ENCODE results near the gene TNS3. TPM values are rescaled to one million over a fixed set of nuclear protein-coding genes. Genes with fewer than 3 reads are reported as not detected.
A peak's percentile ranks its signal among the peaks of the same experiment; 100 is the strongest.

TNS3 gene
- total and polyA plus RNA-seq, 2 of the 13 experiments (the other 11 are each of a cell fraction or from before 2014, with no cell fraction given) = 52.9 to 55.7 TPM

- no peak for TF ChIP-seq HNF1A (IDR thresholded peaks at IDR 0.05; ENCODE audit: low read depth)
- peak; percentile 17 for TF ChIP-seq HNF1A (CRISPR knock-in tag; IDR thresholded peaks at IDR 0.05; ENCODE audit: borderline replicate concordance)
- TF ChIP-seq ZFP37 (CRISPR knock-in tag; IDR thresholded peaks at IDR 0.05; ENCODE audit: borderline replicate concordance) = 0 out of 2 replicates have a peak, but pooled peaks have one; percentile 26
- TF ChIP-seq ATF7-NPFF (CRISPR knock-in tag; IDR thresholded peaks at IDR 0.05; ENCODE audit: low read depth) = peak; percentile 5; the same call in 1 of the 2 replicates
Measured at GRCh38 chr7:47572939-47573757, 8.8 kb downstream of the TNS3 start (continued).

GRCh38 chr7:47572094-47572445 lies 9.8 kb downstream of the TNS3 start:
- in situ Hi-C loops (cut with HindIII; ENCODE audit: extremely low pct_ligation_motif_present, low pct_unique_long_range_greater_than_20kb) (no loop called here), intact Hi-C loops (cut with micrococcal nuclease; ENCODE audit: unreplicated experiment) (loop anchor here (5.0 kb wide), 1 partner anchor 160 kb away; no protein-coding TSS in a partner anchor)
- no peak for FAIRE-seq
- no peaks in the 10 kb centered on the region for H3K27me3 ChIP-seq (ENCODE audit: control insufficient read depth in 1 of 2, insufficient read depth in 2 of 2, low read length in 2 of 2)
- peaks cover 13% of the 10 kb centered on the region for H4K20me1 ChIP-seq (ENCODE audit: insufficient read depth, low read length)
- H3K36me3 ChIP-seq (replicated peaks in 1 of 2; ENCODE audit: control insufficient read depth in 1 of 2, insufficient read depth in 2 of 2, low read length in 2 of 2) = peaks cover 6 to 20% of the 10 kb centered on the region in 2 experiments; a peak in 4 of 5 replicates
- peak overlapping the region; percentile 83 for H3K4me2 ChIP-seq (ENCODE audit: low read depth, low read length)
- peaks cover 81% of the 10 kb centered on the region for H3K79me2 ChIP-seq (ENCODE audit: insufficient read depth, low read length)
- peak overlapping the region; percentile 5 to 65 (median 43); a peak in 5 of 6 replicates for H3K4me3 ChIP-seq (replicated peaks in 1 of 3; ENCODE audit: insufficient read depth in 1 of 3, low read depth in 2 of 3, low read length in 3 of 3)
- POLR2A ChIA-PET = interaction anchor here (0.8 to 2.1 kb wide), 21 partner anchors 8 to 215 kb away, joined by 3 to 19 read pairs (median 7); no protein-coding TSS in a partner anchor
- H3K4me1 ChIP-seq (ENCODE audit: insufficient read depth, low read length) = peaks cover 81% of the 10 kb centered on the region
- ATAC-seq = no peak
- H3K9ac ChIP-seq (ENCODE audit: insufficient read depth, low read depth, low read length) = peak overlapping the region; percentile 55
- BruUV-seq (replicated peaks) = no TSS peak
- 51% methylated on average over 11 of the region's 14 CpGs for WGBS (ENCODE audit: low lambda C conversion rate)
- no peaks in the 10 kb centered on the region for H3K9me3 ChIP-seq (ENCODE audit: low read length)
- peak overlapping the region; percentile 80 for H3K27ac ChIP-seq (ENCODE audit: extremely low read length, insufficient read depth, low read length)
- CTCF ChIA-PET (ENCODE audit: low intra/inter-chr PET ratio, low total read pairs) = no interaction called here
- H2AFZ ChIP-seq (ENCODE audit: low read length) = no peak overlapping the region
- no peak for DNase-seq (ENCODE audit: low spot score)
- TF ChIP-seq ZFX (CRISPR knock-in tag; IDR thresholded peaks at IDR 0.05; ENCODE audit: low read depth) (no peak), HOXA3 (CRISPR knock-in tag; IDR thresholded peaks at IDR 0.05) (no peak), ZNF616 (CRISPR knock-in tag; IDR thresholded peaks at IDR 0.05; ENCODE audit: low read depth) (no peak), TFE3 (CRISPR knock-in tag; IDR thresholded peaks at IDR 0.05) (no peak), CEBPB (IDR thresholded peaks at IDR 0.05; ENCODE audit: borderline replicate concordance, low read depth, low read length) (no peak), ZNF558 (CRISPR knock-in tag; IDR thresholded peaks at IDR 0.05; ENCODE audit: borderline replicate concordance) (no peak), ZNF282 (IDR thresholded peaks at IDR 0.05; ENCODE audit: partially characterized antibody) (no peak), FOXA1 (IDR thresholded peaks at IDR 0.05) (no peak), FOXA1 (CRISPR knock-in tag; IDR thresholded peaks at IDR 0.05) (no peak), ZNF503 (CRISPR knock-in tag; IDR thresholded peaks at IDR 0.05) (0 out of 2 replicates have a peak, but pooled peaks have one; percentile 20), HNF4A (CRISPR knock-in tag; IDR thresholded peaks at IDR 0.05) (no peak)

Measured in HepG2 (cell line).